Measurements from ENCODE around the gene PTPN22.

Gene PTPN22

DNA sequence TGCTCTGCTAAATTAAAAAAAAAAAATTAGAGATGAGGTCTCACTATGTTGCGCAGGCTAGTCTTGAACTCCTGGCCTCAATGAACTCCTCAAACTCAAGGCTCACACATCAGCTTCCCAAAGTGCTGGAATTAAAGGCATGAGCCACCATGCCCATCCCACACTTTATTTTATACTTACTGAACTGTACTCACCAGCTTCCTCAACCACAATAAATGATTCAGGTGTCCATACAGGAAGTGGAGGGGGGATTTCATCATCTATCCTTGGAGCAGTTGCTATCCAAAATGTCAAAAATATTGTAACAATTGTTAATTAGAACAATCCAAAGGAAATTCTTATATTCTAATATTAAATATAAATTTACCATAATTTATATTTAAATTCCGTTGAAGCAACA lies 36.8 kb downstream of the PTPN22 start:
- Histone ChIP-seq H3K27me3 (ENCODE audit: low read length) (no peaks in the 10 kb centered on the region), H3K9ac (ENCODE audit: low read length) (no peak overlapping the region), H3K36me3 (ENCODE audit: low read length) (peaks cover 40% of the 10 kb centered on the region; the same call in 1 of the 2 replicates), H3K9me2 (replicated peaks; ENCODE audit: insufficient read depth, low read length) (no peaks in the 10 kb centered on the region), H3F3A (ENCODE audit: insufficient read depth) (peaks cover 9% of the 10 kb centered on the region; the same call in 1 of the 2 replicates), H3K4me2 (ENCODE audit: low read depth, low read length, poor library complexity, severe bottlenecking) (no peak overlapping the region), H3K27ac (ENCODE audit: low read depth, low read length) (no peak overlapping the region), H4K20me1 (ENCODE audit: low read depth, low read length) (no peaks in the 10 kb centered on the region), H3K9me3 (ENCODE audit: insufficient read depth, low read length) (no peaks in the 10 kb centered on the region), H3K4me3 (ENCODE audit: insufficient read depth, low read length, poor library complexity, severe bottlenecking) (no peak overlapping the region), H3K79me2 (ENCODE audit: insufficient read depth, low read length) (no peaks in the 10 kb centered on the region), H2AFZ (ENCODE audit: low read depth, low read length, severe bottlenecking) (no peak overlapping the region)
- no peak for TF ChIP-seq EZH2phosphoT487 (conservative IDR thresholded peaks at IDR 0.05; ENCODE audit: low read length)
- TF ChIP-seq, protein P1, sequence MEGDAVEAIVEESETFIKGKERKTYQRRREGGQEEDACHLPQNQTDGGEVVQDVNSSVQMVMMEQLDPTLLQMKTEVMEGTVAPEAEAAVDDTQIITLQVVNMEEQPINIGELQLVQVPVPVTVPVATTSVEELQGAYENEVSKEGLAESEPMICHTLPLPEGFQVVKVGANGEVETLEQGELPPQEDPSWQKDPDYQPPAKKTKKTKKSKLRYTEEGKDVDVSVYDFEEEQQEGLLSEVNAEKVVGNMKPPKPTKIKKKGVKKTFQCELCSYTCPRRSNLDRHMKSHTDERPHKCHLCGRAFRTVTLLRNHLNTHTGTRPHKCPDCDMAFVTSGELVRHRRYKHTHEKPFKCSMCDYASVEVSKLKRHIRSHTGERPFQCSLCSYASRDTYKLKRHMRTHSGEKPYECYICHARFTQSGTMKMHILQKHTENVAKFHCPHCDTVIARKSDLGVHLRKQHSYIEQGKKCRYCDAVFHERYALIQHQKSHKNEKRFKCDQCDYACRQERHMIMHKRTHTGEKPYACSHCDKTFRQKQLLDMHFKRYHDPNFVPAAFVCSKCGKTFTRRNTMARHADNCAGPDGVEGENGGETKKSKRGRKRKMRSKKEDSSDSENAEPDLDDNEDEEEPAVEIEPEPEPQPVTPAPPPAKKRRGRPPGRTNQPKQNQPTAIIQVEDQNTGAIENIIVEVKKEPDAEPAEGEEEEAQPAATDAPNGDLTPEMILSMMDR (IDR thresholded peaks at IDR 0.05; ENCODE audit: insufficient read depth, low read length, poor library complexity, severe bottlenecking) = no peak

GRCh38 chr1:113830039-113830438 lies 41.5 kb downstream of the PTPN22 start:
- no peaks in the 10 kb centered on the region for H3K79me2 ChIP-seq (ENCODE audit: insufficient read depth, low read length)
- H3K36me3 ChIP-seq (ENCODE audit: low read length) = peaks cover 41% of the 10 kb centered on the region; the same call in 1 of the 2 replicates
- no peak overlapping the region for H3K4me2 ChIP-seq (ENCODE audit: low read depth, low read length, poor library complexity, severe bottlenecking)
- H3K27me3 ChIP-seq (ENCODE audit: low read length) = no peaks in the 10 kb centered on the region
- no peaks in the 10 kb centered on the region for H4K20me1 ChIP-seq (ENCODE audit: low read depth, low read length)
- H3K9me3 ChIP-seq (ENCODE audit: insufficient read depth, low read length) = no peaks in the 10 kb centered on the region
- no peak overlapping the region for H2AFZ ChIP-seq (ENCODE audit: low read depth, low read length, severe bottlenecking)
- TF ChIP-seq, protein P1 (IDR thresholded peaks at IDR 0.05; ENCODE audit: insufficient read depth, low read length, poor library complexity, severe bottlenecking) = no peak
- TF ChIP-seq EZH2phosphoT487 (conservative IDR thresholded peaks at IDR 0.05; ENCODE audit: low read length) = no peak
- H3K27ac ChIP-seq (ENCODE audit: low read depth, low read length) = no peak overlapping the region
- H3K9me2 ChIP-seq (replicated peaks; ENCODE audit: insufficient read depth, low read length) = no peaks in the 10 kb centered on the region
- H3K9ac ChIP-seq (ENCODE audit: low read length) = no peak overlapping the region
- 0 out of 2 replicates have a peak, but pooled peaks cover 5% of the 10 kb centered on the region for H3F3A ChIP-seq (ENCODE audit: insufficient read depth)
- no peak overlapping the region for H3K4me3 ChIP-seq (ENCODE audit: insufficient read depth, low read length, poor library complexity, severe bottlenecking)

DNA sequence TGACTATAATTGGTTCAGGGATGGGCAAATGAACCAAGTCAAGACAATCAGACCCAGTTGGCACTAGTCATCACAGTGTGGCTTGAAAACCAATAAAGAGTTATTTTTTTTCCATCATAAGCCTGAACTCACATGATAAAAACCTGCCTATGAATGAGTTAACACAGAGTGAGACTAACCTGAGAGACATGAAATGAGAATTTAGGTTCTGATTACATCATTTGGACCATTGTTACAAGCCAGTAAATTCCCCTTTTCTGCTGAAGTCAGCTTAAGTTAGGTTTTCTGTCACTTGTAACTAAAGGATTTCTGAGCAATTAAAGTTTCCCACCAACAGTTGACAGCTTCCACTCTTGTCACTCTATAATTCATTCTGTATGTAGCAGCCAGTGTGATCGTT lies 49.6 kb downstream of the PTPN22 start:
- Histone ChIP-seq H3F3A (ENCODE audit: insufficient read depth) (peaks cover 3% of the 10 kb centered on the region; the same call in 1 of the 2 replicates), H3K9me3 (ENCODE audit: insufficient read depth, low read length) (no peaks in the 10 kb centered on the region), H3K36me3 (ENCODE audit: low read length) (peaks cover 13% of the 10 kb centered on the region; the same call in 1 of the 2 replicates), H3K79me2 (ENCODE audit: insufficient read depth, low read length) (no peaks in the 10 kb centered on the region), H3K9me2 (replicated peaks; ENCODE audit: insufficient read depth, low read length) (no peaks in the 10 kb centered on the region), H3K4me2 (ENCODE audit: low read depth, low read length, poor library complexity, severe bottlenecking) (no peak overlapping the region), H3K9ac (ENCODE audit: low read length) (no peak overlapping the region), H3K4me3 (ENCODE audit: insufficient read depth, low read length, poor library complexity, severe bottlenecking) (no peak overlapping the region), H2AFZ (ENCODE audit: low read depth, low read length, severe bottlenecking) (no peak overlapping the region), H3K27me3 (ENCODE audit: low read length) (no peaks in the 10 kb centered on the region), H4K20me1 (ENCODE audit: low read depth, low read length) (no peaks in the 10 kb centered on the region), H3K27ac (ENCODE audit: low read depth, low read length) (no peak overlapping the region)
- TF ChIP-seq, protein P1 (IDR thresholded peaks at IDR 0.05; ENCODE audit: insufficient read depth, low read length, poor library complexity, severe bottlenecking) = no peak
- TF ChIP-seq EZH2phosphoT487 (conservative IDR thresholded peaks at IDR 0.05; ENCODE audit: low read length) = no peak

Data from SU-DHL-6 (cell line).